Cardiac septum (tissue), 1 donor: Measurements from ENCODE around the gene TGIF1. TPM values are rescaled to one million over a fixed set of nuclear protein-coding genes. Genes with fewer than 3 reads are reported as not detected.

Experiments
- DNase-seq: peaks from one replicate; pipeline ENCODE4 v3.0.0-alpha.2; 2020; ENCODE audit warnings: low spot score
- intact Hi-C: fragments of 100-400 bp; cut with DNase I; formaldehyde crosslinking; loops from one replicate; pipeline ENCODE4 v1.14.0; 2022
- total RNA-seq: library from RNA; stranded (reverse); fragmentation: NEBNext Ultra II Directional; extraction: Animal tissue kit (Norgen Biotek cat#: 25700); gene quantifications from one replicate; pipeline ENCODE4 v1.2.1, GENCODE V29; 2021
- donor health status: DM: no; HTN: no; CAD: no.

Gene TGIF1
- total RNA-seq, 1 donor from 2014 or later = 10.8 TPM

- intact Hi-C loops = no loop called here
- DNase-seq = no peak
Observed at GRCh38 chr18:3500016-3500415, 50.0 kb downstream of the TGIF1 start.

- no peak for DNase-seq
- intact Hi-C loops = no loop called here
Observed at GRCh38 chr18:3502650-3503049, 52.7 kb downstream of the TGIF1 start.

GRCh38 chr18:3504637-3505036, 54.7 kb downstream of the TGIF1 start:
- no peak for DNase-seq
- intact Hi-C loops = no loop called here

- intact Hi-C loops = no loop called here
- DNase-seq = no peak
Observed at GRCh38 chr18:3508576-3509549, 58.9 kb downstream of the TGIF1 start.

Other genes starting within 250 kb of the TGIF1 start
- gene MYOM1, start 230.2 kb upstream of the TGIF1 start, total RNA-seq = 878 TPM
- 4,186 TPM for gene MYL12A, start 202.4 kb upstream of the TGIF1 start, total RNA-seq
- 228 TPM for gene MYL12B, start 188.0 kb upstream of the TGIF1 start, total RNA-seq